HepG2 (cell line): ENCODE data around the gene CAPN11. TPM values are rescaled to one million over a fixed set of nuclear protein-coding genes. Genes with fewer than 3 reads are reported as not detected.

ENCODE experiments used
- ARID2 ChIP-seq: sonication (generic); formaldehyde crosslinking; IDR thresholded peaks from 2 replicates; pipeline ENCODE4 v1.8.1; 2022; ENCODE audit warnings: mild to moderate bottlenecking, missing genetic modification reagents, borderline replicate concordance
- FOXJ3 ChIP-seq: sonication (generic); formaldehyde crosslinking; IDR thresholded peaks from 2 replicates; pipeline ENCODE4 v1.4.0; 2020; ENCODE audit warnings: missing genetic modification reagents, mild to moderate bottlenecking, borderline replicate concordance
- GATA4 ChIP-seq: sonication (generic); IDR thresholded peaks from 2 replicates; pipeline ENCODE4 v1.6.1; 2016; ENCODE audit warnings: antibody characterized with exemption, low read depth, borderline replicate concordance
- HCFC1 ChIP-seq: fragments of 150-350 bp; IDR thresholded peaks from 2 replicates; pipeline ENCODE4 v1.6.1; 2014; ENCODE audit warnings: low read depth, low read length
- HNF4G ChIP-seq, 2 experiments: sonication (generic) in 1 of 2; formaldehyde crosslinking in 1 of 2; IDR thresholded peaks; 2 replicates each; pipeline versions ENCODE4 v1.4.0 to v1.6.1; 2011 to 2020; ENCODE audit warnings: borderline replicate concordance in 2 of 2, low read depth in 2 of 2, mild to moderate bottlenecking in 2 of 2, low read length in 1 of 2, missing genetic modification reagents in 1 of 2, moderate library complexity in 1 of 2
- HOXA3 ChIP-seq: sonication (generic); formaldehyde crosslinking; IDR thresholded peaks from 2 replicates; pipeline ENCODE4 v1.5.0; 2020; ENCODE audit warnings: missing genetic modification reagents
- HOXA5 ChIP-seq: sonication (generic); formaldehyde crosslinking; IDR thresholded peaks from 2 replicates; pipeline ENCODE4 v1.4.0; 2020; ENCODE audit warnings: missing genetic modification reagents
- LCORL ChIP-seq, 2 experiments: fragments of 450-650 bp in 1 of 2; sonication (generic) in 1 of 2; formaldehyde crosslinking in 1 of 2; IDR thresholded peaks; 2 replicates each; pipeline versions ENCODE4 v1.5.0 to v1.6.1; 2017 to 2020; ENCODE audit warnings: antibody characterized with exemption in 1 of 2, missing genetic modification reagents in 1 of 2
- MAZ ChIP-seq, 2 experiments: sonication (generic) in 1 of 2; formaldehyde crosslinking in 1 of 2; IDR thresholded peaks; 2 replicates each; pipeline versions ENCODE4 v1.5.0 to v1.6.1; 2012 to 2020; ENCODE audit warnings: low read depth in 2 of 2, mild to moderate bottlenecking in 2 of 2, borderline replicate concordance in 1 of 2, improper control_type of control experiment in 1 of 2, low read length in 1 of 2, missing genetic modification reagents in 1 of 2, moderate library complexity in 1 of 2
- TBP ChIP-seq: sonication (generic); formaldehyde crosslinking; IDR thresholded peaks from 2 replicates; pipeline ENCODE4 v1.5.0; 2020; ENCODE audit warnings: missing genetic modification reagents
- ZFP36L1 ChIP-seq: sonication (generic); formaldehyde crosslinking; IDR thresholded peaks from 2 replicates; pipeline ENCODE4 v1.8.0; 2022; ENCODE audit warnings: mild to moderate bottlenecking, missing genetic modification reagents, moderate library complexity
- ZFP36L2 ChIP-seq: sonication (generic); formaldehyde crosslinking; IDR thresholded peaks from 2 replicates; pipeline ENCODE4 v1.4.0; 2020; ENCODE audit warnings: missing genetic modification reagents
- ZMAT3 ChIP-seq: sonication (generic); formaldehyde crosslinking; conservative IDR thresholded peaks from 2 replicates; pipeline ENCODE4 v1.7.0; 2021; ENCODE audit warnings: missing genetic modification reagents
- ZNF143 ChIP-seq: sonication (generic); formaldehyde crosslinking; IDR thresholded peaks from 2 replicates; pipeline ENCODE4 v1.4.0; 2020; ENCODE audit warnings: missing genetic modification reagents
- ZNF263 ChIP-seq: sonication (generic); formaldehyde crosslinking; IDR thresholded peaks from 2 replicates; pipeline ENCODE4 v1.4.0; 2020; ENCODE audit warnings: missing genetic modification reagents
- ZNF780A ChIP-seq: sonication (generic); formaldehyde crosslinking; IDR thresholded peaks from 2 replicates; pipeline ENCODE4 v1.8.0; 2022; ENCODE audit warnings: mild to moderate bottlenecking, missing genetic modification reagents, moderate library complexity
- ZSCAN22 ChIP-seq: sonication (generic); formaldehyde crosslinking; IDR thresholded peaks from 2 replicates; pipeline ENCODE4 v1.4.0; 2020; ENCODE audit warnings: mild to moderate bottlenecking, missing genetic modification reagents
- polyA plus RNA-seq, 8 experiments: library from polyadenylated mRNA; depleted of rRNA in 3 of 8; stranded (reverse) in 7 of 8; unstranded in 1 of 8; fragments of >200 nt; fragmentation: Illumina TruSeq in 4 of 8; extraction: Trizol in 4 of 8; gene quantifications; 2 replicates each; pipeline versions ENCODE4 v1.2.1 to v1.2.3, GENCODE V29; 2011 to 2016; ENCODE audit warnings: low read depth in 4 of 8, missing spikeins in 1 of 8, mixed read lengths in 1 of 8; ENCODE audit not compliant: insufficient read depth in 1 of 8
- total RNA-seq, 5 experiments: library from RNA; depleted of rRNA; stranded (reverse); fragments of >200 nt; fragmentation: Illumina TruSeq; extraction: Trizol; gene quantifications; 2 replicates each; pipeline ENCODE4 v1.2.3, GENCODE V29; 2016; ENCODE audit warnings: low read depth in 1 of 5
- TF ChIP-seq, protein P1 (sequence below): IDR thresholded peaks from 2 replicates; pipeline ENCODE4 v1.4.0; 2020; ENCODE audit warnings: mild to moderate bottlenecking, missing genetic modification reagents
- TF ChIP-seq, protein P2 (sequence below): sonication (generic); formaldehyde crosslinking; IDR thresholded peaks from 2 replicates; pipeline ENCODE4 v1.4.0; 2020; ENCODE audit warnings: missing genetic modification reagents, borderline replicate concordance

CAPN11 gene
- total and polyA plus RNA-seq, 2 of the 13 experiments (the other 11 are each of a cell fraction or from before 2014, with no cell fraction given): 0.07 to 0.11 TPM

DNA sequence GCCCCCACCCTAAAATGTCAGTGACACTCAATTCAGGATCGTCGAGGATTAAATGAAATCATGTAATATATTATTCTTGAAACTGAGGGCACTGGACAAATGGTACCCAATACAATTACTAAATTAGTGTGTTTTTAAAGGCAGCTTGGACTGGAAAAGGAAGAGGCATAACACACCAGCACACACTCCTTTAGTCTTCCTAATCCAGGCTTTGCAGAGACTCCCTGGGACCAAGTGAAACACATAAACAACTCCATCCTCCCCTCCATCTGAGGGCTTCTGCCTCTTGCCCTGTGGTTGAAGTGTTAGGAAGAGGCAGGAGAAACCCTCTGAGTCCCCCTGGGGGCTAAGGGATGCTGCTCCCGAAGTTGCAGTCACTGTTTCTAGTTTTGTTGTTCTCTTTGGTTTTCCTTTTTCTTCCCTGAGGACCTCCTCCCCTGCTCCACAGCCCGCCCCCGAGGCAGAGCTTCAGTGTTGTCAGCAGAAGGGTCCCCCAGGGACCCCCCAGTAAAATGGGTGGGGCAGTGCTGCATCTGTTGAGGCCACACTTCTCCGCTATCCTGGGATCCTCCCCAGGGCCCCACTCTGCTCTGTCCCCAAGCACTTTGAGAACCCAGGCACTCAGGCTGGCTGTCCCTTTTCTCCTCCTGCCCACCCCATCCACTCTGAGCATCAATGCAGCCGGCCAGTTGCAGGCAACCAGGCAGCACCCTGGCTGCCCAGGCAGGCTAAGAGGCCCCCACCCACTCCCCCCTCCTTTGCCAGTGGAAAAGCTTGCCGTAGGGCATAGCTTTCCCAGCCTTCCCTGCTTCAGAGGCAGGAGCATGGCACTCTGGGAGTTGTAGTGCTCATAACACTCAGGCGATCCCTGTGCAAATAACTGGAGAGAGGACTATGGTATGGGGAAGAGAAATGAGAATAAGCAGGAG, 25.4 kb upstream of the CAPN11 start (continued):
- no peak for TF ChIP-seq ARID2 (CRISPR knock-in tag)
- no peak for TF ChIP-seq ZMAT3
- TF ChIP-seq HOXA5 (CRISPR knock-in tag): no peak
- no peak for TF ChIP-seq ZFP36L1 (CRISPR knock-in tag)
- no peak for TF ChIP-seq ZNF263
- TF ChIP-seq, protein P1, sequence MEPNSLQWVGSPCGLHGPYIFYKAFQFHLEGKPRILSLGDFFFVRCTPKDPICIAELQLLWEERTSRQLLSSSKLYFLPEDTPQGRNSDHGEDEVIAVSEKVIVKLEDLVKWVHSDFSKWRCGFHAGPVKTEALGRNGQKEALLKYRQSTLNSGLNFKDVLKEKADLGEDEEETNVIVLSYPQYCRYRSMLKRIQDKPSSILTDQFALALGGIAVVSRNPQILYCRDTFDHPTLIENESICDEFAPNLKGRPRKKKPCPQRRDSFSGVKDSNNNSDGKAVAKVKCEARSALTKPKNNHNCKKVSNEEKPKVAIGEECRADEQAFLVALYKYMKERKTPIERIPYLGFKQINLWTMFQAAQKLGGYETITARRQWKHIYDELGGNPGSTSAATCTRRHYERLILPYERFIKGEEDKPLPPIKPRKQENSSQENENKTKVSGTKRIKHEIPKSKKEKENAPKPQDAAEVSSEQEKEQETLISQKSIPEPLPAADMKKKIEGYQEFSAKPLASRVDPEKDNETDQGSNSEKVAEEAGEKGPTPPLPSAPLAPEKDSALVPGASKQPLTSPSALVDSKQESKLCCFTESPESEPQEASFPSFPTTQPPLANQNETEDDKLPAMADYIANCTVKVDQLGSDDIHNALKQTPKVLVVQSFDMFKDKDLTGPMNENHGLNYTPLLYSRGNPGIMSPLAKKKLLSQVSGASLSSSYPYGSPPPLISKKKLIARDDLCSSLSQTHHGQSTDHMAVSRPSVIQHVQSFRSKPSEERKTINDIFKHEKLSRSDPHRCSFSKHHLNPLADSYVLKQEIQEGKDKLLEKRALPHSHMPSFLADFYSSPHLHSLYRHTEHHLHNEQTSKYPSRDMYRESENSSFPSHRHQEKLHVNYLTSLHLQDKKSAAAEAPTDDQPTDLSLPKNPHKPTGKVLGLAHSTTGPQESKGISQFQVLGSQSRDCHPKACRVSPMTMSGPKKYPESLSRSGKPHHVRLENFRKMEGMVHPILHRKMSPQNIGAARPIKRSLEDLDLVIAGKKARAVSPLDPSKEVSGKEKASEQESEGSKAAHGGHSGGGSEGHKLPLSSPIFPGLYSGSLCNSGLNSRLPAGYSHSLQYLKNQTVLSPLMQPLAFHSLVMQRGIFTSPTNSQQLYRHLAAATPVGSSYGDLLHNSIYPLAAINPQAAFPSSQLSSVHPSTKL (CRISPR knock-in tag): no peak
- no peak for TF ChIP-seq GATA4
- TF ChIP-seq ZSCAN22 (CRISPR knock-in tag): no peak
- TF ChIP-seq HCFC1: peak; percentile 84
- TF ChIP-seq ZNF780A (CRISPR knock-in tag): no peak
- no peak for TF ChIP-seq TBP (CRISPR knock-in tag)
- TF ChIP-seq ZFP36L2 (CRISPR knock-in tag): no peak
- TF ChIP-seq, protein P2, sequence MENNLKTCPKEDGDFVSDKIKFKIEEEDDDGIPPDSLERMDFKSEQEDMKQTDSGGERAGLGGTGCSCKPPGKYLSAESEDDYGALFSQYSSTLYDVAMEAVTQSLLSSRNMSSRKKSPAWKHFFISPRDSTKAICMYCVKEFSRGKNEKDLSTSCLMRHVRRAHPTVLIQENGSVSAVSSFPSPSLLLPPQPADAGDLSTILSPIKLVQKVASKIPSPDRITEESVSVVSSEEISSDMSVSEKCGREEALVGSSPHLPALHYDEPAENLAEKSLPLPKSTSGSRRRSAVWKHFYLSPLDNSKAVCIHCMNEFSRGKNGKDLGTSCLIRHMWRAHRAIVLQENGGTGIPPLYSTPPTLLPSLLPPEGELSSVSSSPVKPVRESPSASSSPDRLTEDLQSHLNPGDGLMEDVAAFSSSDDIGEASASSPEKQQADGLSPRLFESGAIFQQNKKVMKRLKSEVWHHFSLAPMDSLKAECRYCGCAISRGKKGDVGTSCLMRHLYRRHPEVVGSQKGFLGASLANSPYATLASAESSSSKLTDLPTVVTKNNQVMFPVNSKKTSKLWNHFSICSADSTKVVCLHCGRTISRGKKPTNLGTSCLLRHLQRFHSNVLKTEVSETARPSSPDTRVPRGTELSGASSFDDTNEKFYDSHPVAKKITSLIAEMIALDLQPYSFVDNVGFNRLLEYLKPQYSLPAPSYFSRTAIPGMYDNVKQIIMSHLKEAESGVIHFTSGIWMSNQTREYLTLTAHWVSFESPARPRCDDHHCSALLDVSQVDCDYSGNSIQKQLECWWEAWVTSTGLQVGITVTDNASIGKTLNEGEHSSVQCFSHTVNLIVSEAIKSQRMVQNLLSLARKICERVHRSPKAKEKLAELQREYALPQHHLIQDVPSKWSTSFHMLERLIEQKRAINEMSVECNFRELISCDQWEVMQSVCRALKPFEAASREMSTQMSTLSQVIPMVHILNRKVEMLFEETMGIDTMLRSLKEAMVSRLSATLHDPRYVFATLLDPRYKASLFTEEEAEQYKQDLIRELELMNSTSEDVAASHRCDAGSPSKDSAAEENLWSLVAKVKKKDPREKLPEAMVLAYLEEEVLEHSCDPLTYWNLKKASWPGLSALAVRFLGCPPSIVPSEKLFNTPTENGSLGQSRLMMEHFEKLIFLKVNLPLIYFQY (CRISPR knock-in tag): no peak
- peak; percentile 92 for TF ChIP-seq ZNF143
- no peak for TF ChIP-seq MAZ (IDR thresholded peaks at IDR 0.05; ENCODE audit: borderline replicate concordance, low read depth, low read length)
- 0 out of 2 replicates have a peak, but pooled peaks have one; percentile 31 for TF ChIP-seq MAZ (CRISPR knock-in tag; IDR thresholded peaks at IDR 0.05; ENCODE audit: low read depth)
- no peak for TF ChIP-seq LCORL (IDR thresholded peaks at IDR 0.05)
- TF ChIP-seq LCORL (CRISPR knock-in tag; IDR thresholded peaks at IDR 0.05): no peak
- TF ChIP-seq HOXA3: peak; percentile 36; the same call in 1 of the 2 replicates
- no peak for TF ChIP-seq HNF4G (IDR thresholded peaks at IDR 0.05; ENCODE audit: borderline replicate concordance, low read depth, low read length)
- TF ChIP-seq HNF4G (CRISPR knock-in tag; IDR thresholded peaks at IDR 0.05; ENCODE audit: borderline replicate concordance, low read depth): no peak
- no peak for TF ChIP-seq FOXJ3 (CRISPR knock-in tag)
